HG03469 (cell line): ENCODE data around the gene ALOX12B.

ENCODE experiments used
- ATAC-seq: cut with Tn5 transposase; IDR thresholded peaks from one replicate; pipeline ENCODE4 v1.9.1; 2021; ENCODE audit warnings: mild to moderate bottlenecking, moderate library complexity, moderate number of reproducible peaks; ENCODE audit not compliant: unreplicated experiment

The ALOX12B gene

DNA sequence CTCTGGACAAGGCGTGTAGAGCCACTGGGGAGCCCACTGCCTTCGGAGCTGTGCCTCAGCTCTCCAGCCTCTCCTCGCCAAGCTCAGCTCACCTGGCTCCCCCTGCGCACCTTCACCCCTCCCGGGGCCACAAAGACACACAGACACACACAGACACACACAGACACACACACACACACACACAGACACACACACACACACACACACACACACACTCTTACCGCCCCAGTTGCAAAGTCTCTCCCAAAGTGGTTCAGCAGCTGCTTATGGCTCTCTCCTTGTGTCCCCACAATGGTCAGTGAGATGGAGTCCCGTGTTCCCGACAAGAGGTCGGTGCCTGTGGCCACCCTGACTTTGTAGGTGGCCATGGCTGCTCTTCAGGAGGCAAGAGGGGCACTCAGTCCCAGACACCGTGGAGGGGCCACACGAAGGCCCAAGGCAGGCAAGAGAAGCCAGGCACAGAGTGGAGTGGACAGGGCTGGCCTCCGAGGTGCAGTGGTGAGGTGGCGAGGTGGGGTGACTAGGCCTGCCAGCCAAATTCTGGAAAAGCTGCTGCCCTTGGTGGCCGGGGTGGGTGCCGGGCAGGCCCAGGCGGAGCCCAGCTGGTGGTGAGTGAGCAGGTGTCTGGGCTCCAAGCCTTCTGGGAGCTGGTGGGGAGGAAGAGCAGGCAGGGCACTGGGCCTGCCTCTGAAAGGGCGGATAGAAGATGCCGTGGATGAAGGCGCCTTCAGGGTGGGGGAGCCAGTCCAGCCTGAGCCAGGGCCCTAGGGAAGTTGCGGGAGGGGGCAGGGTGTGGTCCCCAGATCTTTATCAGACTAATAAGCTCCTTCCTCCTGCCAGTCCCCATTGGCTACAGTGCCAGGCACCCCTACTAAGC, at the start of gene ALOX12B:
TSS of gene ALOX12B (minus strand) at position 642 of the 877 bp plus-strand sequence. CDS start at position 368, 274 bp downstream.
- ATAC-seq = no peak

DNA sequence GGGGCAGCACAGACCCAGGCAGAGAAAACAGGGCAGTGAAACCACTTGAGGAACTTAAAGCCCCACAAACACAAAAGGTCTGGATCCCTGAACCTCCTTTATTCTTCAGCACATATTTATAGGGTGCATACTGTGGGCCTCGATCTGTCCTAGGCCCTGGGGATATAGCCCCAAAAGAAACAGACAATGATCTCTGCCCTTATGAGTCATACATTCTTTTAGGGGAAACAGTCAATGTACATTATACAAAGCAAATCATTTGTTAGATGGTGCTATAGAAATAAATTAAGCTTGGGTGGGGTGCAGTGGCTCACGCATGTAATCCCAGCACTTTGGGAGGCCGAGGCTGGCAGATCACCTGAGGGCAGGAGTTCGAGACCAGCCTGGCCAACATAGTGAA, 46.4 kb upstream of the ALOX12B start:
- ATAC-seq = no peak

DNA sequence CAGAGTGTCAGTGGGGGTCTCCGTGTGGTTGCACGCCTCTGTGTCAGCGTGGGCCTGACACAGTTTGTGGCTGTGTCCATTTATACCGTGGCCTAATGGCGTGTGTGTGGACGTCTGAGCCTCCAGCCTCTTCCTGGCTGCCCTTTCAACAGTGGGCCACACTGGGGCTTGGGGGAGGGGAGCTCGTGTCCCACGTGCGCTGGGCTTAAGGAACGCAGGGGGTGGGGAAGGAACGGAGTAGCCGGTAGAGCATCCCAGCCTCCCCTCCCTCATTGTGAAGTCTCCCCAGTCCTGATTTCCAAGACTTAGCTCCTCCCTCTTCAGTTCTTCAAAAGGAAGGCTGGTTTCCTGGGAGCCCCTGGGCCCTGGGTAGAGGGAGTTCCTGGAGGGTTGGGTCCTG, 45.9 kb upstream of the ALOX12B start:
- ATAC-seq = no peak

DNA sequence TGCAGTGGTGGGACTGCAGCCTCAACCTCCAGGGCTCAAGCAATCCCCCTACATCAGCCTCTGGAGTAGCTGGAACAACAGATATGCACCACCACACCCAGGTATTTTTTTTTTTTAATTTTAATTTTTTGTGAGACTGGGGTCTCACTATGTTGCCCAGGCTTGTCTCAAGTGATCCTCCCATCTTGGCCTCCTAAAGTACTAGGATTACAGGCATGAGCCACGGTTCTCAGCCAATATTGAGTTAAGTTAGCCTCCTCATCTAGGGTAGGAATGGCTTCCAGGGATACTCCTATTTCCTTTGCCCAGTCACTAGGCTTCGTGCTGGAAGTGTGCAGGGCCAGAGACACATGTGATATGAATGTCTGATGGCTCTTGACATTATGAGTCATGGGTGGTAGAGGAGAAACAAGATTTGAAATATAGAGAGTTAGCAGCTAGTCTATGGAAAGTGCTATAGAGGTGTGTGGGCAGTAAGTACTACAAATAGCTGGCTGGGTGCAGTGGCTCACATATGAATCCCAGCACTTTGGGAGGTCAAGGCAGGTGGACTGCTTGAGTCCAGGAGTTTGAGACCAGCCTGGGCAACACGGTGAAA, 44.4 kb upstream of the ALOX12B start:
- no peak for ATAC-seq

DNA sequence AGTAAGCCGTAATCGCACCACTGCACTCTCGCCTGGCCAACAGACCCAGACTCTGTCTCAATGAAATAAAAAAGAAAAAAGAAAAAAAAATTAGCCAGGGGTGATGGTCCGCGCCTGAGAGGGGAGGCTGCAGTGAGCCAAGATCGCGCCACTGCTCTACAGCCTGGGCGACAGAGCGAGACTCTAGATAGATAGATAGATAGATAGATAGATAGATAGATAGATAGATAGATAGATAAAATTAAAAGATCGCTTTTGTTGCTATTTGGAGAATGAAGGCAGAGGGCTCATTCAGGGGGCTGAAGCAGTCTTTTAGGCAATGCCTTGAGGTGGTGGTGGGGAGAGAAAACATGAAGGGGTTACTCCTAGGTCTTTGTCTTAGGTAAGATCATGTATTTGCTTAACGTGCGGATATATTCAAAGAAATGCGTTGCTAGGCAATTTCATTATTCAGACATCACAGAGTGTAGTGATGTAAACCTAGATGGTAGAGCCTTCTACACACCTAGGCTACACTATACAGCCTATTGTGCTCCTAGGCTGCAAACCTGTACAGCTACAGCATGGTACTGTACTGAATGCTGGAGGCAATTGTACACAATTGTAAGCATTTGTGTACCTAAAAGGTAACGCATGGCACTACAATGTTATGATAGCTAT, 40.7 kb upstream of the ALOX12B start:
- ATAC-seq = no peak

DNA sequence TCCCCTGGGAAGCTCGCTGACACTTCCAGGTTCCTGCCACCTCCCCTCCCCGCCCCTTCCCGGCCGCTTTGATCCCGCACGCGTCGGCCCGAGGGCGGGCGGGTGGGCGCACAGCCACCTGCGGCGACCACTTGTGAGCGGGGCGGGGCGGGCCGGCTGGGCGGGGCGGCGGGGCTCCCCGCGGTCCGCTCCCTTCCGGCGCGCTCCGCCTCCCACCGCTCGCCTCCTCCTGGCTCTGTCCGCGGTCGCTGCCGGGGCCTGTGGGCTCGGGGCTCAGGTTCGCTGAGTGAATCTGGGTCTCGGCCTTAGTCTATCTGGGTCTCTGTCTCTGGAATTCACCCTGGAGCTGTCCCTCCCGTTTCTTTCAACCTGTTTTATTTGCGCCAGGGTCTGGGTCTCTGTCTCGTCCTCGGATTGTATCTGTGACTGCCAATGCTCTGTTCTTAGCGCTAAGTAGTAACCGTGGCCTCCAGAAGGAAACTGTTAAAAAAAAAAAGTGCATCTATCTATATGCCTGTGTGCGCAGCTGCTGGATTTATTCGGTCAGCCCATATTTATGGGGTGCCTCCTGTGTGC, 39.1 kb upstream of the ALOX12B start:
- no peak for ATAC-seq

DNA sequence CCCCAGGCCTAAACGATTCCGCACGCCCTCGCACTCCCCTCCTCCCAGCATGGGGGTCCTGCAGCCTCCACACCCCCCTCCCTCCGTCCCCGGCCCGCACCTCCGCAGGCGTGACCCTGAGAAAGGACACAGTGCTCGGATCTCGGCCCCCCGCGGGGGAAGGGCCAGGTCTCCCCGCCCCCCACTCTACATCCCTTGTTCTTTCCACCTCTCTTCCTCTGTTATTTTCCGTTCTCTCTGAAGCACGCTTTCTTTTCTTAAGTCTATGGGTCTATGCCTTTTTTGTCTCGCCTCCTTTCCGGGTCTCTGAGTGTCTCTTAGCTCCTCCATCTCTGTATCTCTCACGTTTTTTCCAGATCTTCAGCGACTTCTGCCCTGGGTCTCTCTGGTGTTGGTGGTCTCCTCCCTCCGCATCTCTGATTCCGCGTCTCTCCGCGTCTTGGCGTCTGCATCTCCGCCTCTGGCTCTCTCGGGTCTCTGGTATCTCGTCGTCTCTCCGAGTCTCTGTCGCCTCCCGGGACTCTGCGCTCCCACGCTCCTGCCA, 38.5 kb upstream of the ALOX12B start:
- no peak for ATAC-seq

DNA sequence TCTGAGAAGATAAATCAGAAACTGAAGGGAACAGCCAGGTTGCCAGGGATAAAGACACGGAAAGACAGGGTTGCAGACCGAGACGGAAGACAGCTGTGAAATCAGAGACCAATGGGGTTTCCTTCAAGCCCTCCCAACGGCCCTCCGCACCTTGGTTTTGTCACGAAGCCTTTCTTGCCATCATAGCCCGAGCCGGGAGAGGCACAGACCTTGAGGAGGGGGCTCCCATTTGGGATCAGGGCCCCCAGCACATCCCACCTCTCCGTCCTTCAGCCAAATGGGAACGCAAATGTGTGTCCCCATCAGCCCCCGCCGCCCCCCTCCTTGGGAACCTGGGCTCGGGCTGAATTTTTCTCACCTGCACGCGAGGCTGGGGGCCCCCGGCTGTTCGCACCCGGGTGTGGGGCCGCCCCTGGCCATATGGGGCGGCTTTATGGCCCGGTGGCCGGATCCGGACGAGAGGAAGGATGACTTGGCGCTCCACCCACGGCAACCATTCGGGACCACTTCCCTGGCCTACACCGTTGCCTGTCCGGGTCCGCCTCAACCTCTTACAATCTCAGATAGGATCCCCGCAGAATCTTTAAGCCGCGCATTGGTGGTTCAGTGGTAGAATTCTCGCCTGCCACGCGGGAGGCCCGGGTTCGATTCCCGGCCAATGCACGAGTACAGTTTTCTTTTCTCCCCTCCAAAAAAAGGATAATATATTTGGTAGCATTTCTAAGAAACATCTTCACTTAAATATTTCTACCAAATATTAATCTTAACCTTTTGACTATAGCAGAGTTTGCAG, 37.8 kb upstream of the ALOX12B start:
- no peak for ATAC-seq

DNA sequence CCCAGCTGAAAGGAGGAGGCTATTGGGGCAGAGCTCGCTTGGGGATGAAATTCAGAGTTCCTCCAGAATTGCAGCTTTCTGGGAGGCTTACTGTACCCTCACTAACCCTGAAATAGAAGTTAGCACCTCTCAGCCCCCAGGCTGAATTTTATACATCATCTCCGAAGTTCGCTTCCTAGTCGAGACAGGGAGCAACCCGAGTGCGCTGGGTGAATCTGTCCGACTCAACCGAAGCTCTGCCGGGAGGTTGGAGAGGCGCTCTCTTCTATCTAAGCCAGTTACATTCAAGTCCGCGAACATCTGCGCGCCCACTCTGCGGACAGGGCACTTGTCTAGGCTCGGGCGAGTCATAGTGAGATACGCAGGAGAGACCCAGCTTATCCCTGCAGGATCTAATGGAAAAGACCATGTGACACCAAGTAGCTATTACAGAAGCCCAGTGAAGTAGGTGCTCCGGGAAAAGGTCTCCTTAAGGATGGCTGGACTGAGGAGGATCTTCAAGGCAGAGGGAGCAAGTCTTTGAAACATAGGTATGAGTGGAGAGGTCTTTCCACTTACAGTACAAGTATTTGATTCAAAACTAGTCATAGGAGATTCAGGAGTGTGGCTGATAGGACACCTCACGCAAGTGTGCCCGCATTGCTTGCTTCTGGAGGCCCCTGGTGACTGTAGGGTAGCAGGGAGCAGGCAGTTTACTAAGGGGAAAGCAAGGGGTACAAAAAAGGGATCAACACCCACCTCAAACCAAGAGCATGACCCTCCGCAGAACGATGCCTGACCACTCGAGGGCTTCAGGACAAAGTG, 37.0 kb upstream of the ALOX12B start:
- ATAC-seq = no peak

DNA sequence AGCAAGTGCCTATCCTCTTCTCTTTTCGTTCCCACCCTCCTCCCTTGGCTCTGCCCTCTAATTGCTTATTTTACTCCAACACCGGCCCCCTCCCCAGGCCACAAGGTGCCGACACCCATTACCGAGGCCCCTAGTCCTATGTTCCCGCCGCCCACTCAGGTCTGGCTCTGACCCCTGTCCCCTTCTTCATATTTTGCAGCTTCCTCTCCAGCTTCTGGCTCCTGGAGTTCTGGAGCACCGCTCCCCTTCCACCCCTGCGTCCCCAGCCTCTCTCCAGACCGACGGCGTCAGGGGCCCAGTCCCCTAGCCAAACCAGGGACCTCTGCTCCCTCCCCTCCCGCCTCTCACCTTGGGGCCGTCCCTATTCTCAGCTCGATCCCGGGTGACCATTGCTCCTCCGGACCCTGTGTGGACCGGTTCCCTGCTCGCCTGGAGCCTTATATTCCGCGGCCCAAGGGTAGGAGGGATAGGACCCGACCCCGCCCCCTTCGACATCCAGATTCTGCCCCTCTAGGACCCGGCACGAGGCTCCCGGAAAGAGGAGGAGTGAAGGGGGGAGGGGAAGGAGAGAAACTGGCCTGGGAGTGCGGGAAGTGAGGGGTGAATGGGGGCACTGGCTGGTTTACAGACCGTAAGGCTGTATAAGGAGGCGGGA, 36.3 kb upstream of the ALOX12B start, which contains the start of gene HES7:
TSS of gene HES7 (minus strand) at position 412 of the 655 bp plus-strand sequence. CDS start at position 390, 22 bp downstream.
- ATAC-seq = no peak

DNA sequence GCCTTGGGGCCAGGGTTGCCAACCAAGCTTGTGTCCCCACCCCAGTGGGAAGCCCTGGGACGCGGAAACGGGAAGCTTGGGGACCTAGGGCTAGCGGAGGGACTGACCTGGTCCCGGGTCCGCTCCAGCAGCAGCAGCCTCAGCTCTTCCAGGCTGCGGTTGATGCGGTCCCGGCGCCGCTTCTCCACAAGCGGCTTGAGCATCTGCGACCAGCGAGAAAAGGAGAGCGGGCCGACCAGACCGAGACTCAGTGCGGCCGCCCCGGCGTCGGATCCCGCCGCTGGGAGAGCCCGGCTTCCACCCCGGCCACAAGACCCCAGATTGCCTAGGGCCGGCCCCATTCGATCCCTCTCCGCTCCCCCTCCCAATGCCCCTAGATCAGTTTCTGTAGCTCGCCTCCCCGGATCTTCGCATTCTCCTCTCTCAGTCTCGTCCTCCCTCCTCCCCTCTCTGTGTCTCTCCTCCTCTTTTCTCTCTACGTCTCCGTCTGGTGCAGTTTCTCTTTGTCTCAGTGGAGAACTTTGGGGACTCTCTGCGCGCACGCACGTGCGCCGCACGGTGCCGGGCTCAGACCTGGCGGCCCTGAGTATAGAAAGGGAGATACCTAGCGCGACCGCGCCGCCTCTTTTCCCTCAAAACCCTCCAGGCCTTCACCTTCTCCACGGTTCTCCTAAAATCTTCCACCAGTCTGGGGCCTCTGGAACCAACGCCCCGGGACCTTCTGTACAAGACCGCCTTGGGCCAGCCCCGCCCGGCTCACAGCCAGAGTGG, 35.6 kb upstream of the ALOX12B start:
- no peak for ATAC-seq

DNA sequence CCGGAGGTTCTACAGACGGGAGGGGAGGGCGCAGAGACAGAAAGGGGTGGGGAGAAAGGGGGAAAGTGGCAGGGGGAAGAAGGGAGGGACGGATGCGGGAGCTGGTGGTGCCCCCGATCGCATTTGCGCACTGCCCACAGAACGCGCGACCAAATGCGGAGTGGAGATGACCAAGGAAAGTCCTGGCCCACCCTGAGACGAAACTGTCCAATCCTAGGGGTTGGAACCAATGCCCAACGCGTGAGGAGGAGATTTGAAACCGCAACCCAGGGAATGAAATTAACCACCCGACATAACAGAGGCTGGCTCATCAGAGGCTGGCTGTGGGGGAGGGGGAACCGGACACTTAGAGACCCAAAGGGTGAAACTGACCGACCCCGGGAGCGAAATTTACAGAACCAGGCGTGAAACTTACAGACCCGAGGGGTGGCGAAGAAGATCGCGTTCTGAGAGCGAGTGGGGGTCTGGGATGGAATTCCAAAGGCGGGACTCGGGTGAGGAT, 35.0 kb upstream of the ALOX12B start:
- no peak for ATAC-seq

DNA sequence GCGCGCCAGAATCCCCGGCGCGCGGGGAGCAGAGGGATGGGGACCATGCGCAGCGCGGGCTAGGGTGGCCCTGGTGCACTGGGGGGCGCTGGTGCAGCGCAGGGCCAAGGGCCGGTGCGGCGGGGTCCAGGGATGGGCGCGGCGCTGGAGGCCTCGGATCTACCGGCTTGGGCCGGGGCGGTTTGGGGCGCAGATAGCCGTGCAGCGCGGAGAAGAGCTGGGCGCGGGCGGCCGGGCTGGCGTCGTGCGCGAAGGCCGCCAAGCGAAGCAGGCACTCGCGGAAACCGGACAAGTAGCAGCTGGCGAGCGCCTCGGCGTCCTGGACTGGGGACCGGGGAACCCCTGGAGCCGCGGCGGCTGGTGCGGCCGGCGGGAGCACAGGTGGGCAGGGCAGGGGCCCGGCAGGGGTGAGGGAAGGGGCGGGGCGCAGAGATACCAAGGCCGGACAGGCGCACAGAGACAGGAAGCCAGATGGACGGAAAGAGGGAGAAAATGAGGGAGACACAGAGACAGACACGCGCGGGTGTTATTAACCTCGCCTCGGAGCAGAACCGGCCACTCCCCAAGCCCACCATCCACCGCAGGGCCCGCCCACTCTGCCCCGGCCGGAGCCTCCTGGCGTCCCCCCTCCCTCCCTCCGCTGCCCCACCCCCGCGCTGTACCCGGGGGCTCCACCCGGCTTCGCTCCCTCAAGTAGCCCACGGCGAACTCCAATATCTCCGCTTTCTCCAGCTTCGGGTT, 34.3 kb upstream of the ALOX12B start:
- no peak for ATAC-seq

DNA sequence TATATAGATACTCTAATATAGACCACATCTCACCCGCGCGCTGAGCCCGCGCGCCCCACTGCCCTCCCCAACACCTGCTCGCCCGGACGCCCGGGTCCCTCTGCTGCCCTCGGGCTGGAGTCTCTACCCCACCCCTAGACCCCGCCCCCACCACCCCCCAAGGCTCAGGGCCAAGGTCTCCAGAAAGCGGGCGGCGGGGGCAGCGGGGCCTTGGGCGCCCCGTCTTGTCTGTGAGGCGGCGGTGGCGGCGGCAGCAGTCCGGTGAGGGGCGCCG, 33.8 kb upstream of the ALOX12B start:
- ATAC-seq = no peak

DNA sequence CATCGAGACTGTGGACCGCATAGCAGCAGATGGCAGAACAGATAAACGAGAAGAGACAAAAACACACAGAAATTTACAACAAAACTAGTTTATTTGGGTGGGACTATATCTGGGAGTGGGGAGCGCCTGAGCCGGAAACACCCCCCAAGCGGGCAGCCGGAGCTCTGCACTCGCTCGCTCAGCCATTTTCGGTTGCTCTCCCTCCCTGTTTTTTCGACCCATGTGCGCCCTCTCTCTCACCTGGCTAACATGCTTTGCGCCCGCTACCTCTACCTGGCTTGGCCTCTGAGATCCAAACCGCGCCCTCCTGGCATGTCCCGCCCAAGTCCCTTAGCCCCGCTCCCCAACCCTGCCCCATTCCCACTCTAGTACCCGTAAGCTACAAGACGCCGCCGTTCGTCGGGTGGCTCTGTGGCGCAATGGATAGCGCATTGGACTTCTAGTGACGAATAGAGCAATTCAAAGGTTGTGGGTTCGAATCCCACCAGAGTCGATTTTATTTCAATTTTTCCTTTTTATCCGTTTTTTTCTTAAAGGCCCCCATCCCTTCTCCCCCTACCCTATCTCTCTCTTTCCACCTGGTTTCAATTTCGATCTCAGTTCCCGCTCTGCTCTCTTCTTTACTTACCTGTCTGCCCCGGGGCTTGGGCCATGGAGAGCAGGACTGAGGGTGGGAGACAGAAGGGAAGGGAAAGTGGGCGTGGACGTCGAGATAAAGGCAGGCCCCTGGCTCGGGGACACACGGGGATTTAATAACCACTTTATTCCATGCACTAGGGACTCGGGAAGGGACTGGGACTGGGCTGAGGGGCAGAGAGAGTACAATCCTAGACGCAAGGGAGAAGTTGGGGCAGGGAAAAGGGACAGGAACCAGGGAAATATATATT, 33.2 kb upstream of the ALOX12B start:
- no peak for ATAC-seq
